GM23338 (cell line): ENCODE measurements around the gene ABI1. TPM values are rescaled to one million over a fixed set of nuclear protein-coding genes. Genes with fewer than 3 reads are reported as not detected.

Source experiments
- ATAC-seq: fragments of 200-7000 bp; cut with Tn5 transposase; 3 replicates; pipeline ENCODE4 v1.9.1; 2020
- DNase-seq: peaks from one replicate; pipeline ENCODE4 v3.0.0-alpha.2; 2015; ENCODE audit warnings: low spot score
- H2AFZ ChIP-seq: fragments of 200-600 bp; sonication (generic); 2 replicates; pipeline ENCODE4 v1.8.0; 2016; ENCODE audit warnings: antibody characterized with exemption, mild to moderate bottlenecking, moderate library complexity
- H3F3A ChIP-seq: fragments of 200-600 bp; sonication (generic); replicated peaks from 2 replicates; pipeline ENCODE4 v1.8.0; 2017; ENCODE audit warnings: antibody characterized with exemption, mixed run types, low read depth
- H3K27ac ChIP-seq: fragments of 200-600 bp; sonication (generic); 2 replicates; pipeline ENCODE4 v1.6.1; 2016; ENCODE audit warnings: low read depth
- H3K27me3 ChIP-seq: fragments of 200-600 bp; sonication (generic); 2 replicates; pipeline ENCODE4 v1.8.0; 2016; ENCODE audit warnings: mild to moderate bottlenecking, mixed run types, moderate library complexity; ENCODE audit not compliant: insufficient read depth
- H3K36me3 ChIP-seq: fragments of 200-600 bp; sonication (generic); 2 replicates; pipeline ENCODE4 v1.8.0; 2016; ENCODE audit warnings: mild to moderate bottlenecking; ENCODE audit not compliant: insufficient read depth
- H3K4me1 ChIP-seq: fragments of 200-600 bp; sonication (generic); 2 replicates; pipeline ENCODE4 v1.8.0; 2016; ENCODE audit warnings: mild to moderate bottlenecking, moderate library complexity; ENCODE audit not compliant: insufficient read depth
- H3K4me2 ChIP-seq: fragments of 200-600 bp; sonication (generic); 2 replicates; pipeline ENCODE4 v1.7.1; 2017; ENCODE audit warnings: mixed run types
- H3K4me3 ChIP-seq: fragments of 200-600 bp; sonication (generic); 2 replicates; pipeline ENCODE4 v1.6.1; 2016; ENCODE audit warnings: mixed run types
- H3K79me2 ChIP-seq: fragments of 200-600 bp; sonication (generic); replicated peaks from 2 replicates; pipeline ENCODE4 v1.8.0; 2017; ENCODE audit warnings: mild to moderate bottlenecking; ENCODE audit not compliant: insufficient read depth
- H3K9me2 ChIP-seq: fragments of 200-600 bp; sonication (generic); 2 replicates; pipeline ENCODE4 v1.8.0; 2017; ENCODE audit not compliant: insufficient read depth
- H4K20me1 ChIP-seq: fragments of 200-600 bp; sonication (generic); replicated peaks from 2 replicates; pipeline ENCODE4 v1.8.0; 2017; ENCODE audit warnings: mild to moderate bottlenecking; ENCODE audit not compliant: insufficient read depth
- H3K27ac Mint-ChIP-seq: 2 replicates; pipeline ENCODE4 v1.8.0; 2020; ENCODE audit warnings: inconsistent platforms, mild to moderate bottlenecking, moderate library complexity, mixed read lengths
- H3K27me3 Mint-ChIP-seq: 3 replicates; pipeline ENCODE4 v1.8.0; 2022; ENCODE audit warnings: low read depth, mild to moderate bottlenecking, moderate library complexity, mixed read lengths, inconsistent platforms; ENCODE audit not compliant: insufficient read depth, poor library complexity
- H3K36me3 Mint-ChIP-seq: 3 replicates; pipeline ENCODE4 v1.8.0; 2021; ENCODE audit warnings: low read depth, mild to moderate bottlenecking, inconsistent platforms, moderate library complexity, mixed read lengths
- H3K4me1 Mint-ChIP-seq: 3 replicates; pipeline ENCODE4 v1.8.0; 2020; ENCODE audit warnings: mild to moderate bottlenecking, inconsistent platforms, mixed read lengths
- H3K4me3 Mint-ChIP-seq: 3 replicates; pipeline ENCODE4 v1.8.0; 2021; ENCODE audit warnings: moderate library complexity, mild to moderate bottlenecking, inconsistent platforms, mixed read lengths
- H3K9me3 Mint-ChIP-seq: 3 replicates; pipeline ENCODE4 v1.8.0; 2020; ENCODE audit warnings: moderate library complexity, mild to moderate bottlenecking, inconsistent platforms, mixed read lengths
- EZH2 ChIP-seq: fragments of 200-600 bp; sonication (generic); IDR thresholded peaks from one replicate; pipeline ENCODE4 v1.8.0; 2017; ENCODE audit warnings: antibody characterized with exemption, mild to moderate bottlenecking, low read depth; ENCODE audit not compliant: unreplicated experiment
- POLR2AphosphoS5 ChIP-seq: IDR thresholded peaks from 2 replicates; pipeline ENCODE4 v1.6.1; 2016; ENCODE audit warnings: antibody characterized with exemption, low read depth
- ZNF114 ChIP-seq: fragments of 250-450 bp; sonication (Bioruptor Pico); IDR thresholded peaks from 2 replicates; pipeline ENCODE4 v1.5.0; 2020; ENCODE audit warnings: mild to moderate bottlenecking, moderate library complexity
- polyA plus RNA-seq: library from polyadenylated mRNA; unstranded; fragments of >200 nt; fragmentation: Nextera tagmentation; extraction: Ambion mirVana; gene quantifications from 2 replicates; pipeline ENCODE4 v1.2.1, GENCODE V29; 2016
- total RNA-seq: library from RNA; depleted of rRNA; stranded (reverse); fragments of >200 nt; shearing (Covaris generic); gene quantifications from 2 replicates; pipeline ENCODE4 v1.2.3, GENCODE V29; 2014
- TF ChIP-seq, protein P1 (sequence below): fragments of 250-450 bp; sonication (Bioruptor Pico); IDR thresholded peaks from 2 replicates; pipeline ENCODE4 v1.5.0; 2020; ENCODE audit warnings: mild to moderate bottlenecking, moderate library complexity
- TF ChIP-seq, protein P2 (sequence below): IDR thresholded peaks from 2 replicates; pipeline ENCODE4 v1.6.1; 2016; ENCODE audit warnings: antibody characterized with exemption
- TF ChIP-seq, protein P3 (sequence below): IDR thresholded peaks from one replicate; pipeline ENCODE4 v1.6.1; 2018; ENCODE audit warnings: antibody characterized with exemption; ENCODE audit not compliant: unreplicated experiment

The ABI1 gene
- total and polyA plus RNA-seq, 2 experiments from 2014 or later = 22.3 to 30.7 TPM

DNA sequence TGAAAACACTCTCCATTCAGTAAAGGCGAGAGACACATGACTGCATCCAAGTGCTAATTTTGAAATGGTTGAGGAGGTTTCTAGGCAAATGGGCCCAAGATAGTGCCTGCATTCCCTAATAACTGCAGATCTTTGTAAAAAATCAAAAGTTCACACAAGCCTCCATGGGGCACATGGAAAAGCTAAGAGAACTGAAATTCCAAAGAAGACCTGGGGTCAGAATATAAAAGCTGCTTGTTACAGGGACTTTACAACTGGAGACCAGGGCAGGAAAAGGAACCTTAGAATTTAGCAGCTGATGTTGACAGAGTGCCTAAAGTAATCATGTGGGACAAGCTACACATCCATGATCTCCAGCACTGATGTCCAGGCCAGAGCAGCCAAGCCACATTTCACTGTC lies 10.0 kb upstream of the ABI1 start (continued):
- TF ChIP-seq, protein P1, sequence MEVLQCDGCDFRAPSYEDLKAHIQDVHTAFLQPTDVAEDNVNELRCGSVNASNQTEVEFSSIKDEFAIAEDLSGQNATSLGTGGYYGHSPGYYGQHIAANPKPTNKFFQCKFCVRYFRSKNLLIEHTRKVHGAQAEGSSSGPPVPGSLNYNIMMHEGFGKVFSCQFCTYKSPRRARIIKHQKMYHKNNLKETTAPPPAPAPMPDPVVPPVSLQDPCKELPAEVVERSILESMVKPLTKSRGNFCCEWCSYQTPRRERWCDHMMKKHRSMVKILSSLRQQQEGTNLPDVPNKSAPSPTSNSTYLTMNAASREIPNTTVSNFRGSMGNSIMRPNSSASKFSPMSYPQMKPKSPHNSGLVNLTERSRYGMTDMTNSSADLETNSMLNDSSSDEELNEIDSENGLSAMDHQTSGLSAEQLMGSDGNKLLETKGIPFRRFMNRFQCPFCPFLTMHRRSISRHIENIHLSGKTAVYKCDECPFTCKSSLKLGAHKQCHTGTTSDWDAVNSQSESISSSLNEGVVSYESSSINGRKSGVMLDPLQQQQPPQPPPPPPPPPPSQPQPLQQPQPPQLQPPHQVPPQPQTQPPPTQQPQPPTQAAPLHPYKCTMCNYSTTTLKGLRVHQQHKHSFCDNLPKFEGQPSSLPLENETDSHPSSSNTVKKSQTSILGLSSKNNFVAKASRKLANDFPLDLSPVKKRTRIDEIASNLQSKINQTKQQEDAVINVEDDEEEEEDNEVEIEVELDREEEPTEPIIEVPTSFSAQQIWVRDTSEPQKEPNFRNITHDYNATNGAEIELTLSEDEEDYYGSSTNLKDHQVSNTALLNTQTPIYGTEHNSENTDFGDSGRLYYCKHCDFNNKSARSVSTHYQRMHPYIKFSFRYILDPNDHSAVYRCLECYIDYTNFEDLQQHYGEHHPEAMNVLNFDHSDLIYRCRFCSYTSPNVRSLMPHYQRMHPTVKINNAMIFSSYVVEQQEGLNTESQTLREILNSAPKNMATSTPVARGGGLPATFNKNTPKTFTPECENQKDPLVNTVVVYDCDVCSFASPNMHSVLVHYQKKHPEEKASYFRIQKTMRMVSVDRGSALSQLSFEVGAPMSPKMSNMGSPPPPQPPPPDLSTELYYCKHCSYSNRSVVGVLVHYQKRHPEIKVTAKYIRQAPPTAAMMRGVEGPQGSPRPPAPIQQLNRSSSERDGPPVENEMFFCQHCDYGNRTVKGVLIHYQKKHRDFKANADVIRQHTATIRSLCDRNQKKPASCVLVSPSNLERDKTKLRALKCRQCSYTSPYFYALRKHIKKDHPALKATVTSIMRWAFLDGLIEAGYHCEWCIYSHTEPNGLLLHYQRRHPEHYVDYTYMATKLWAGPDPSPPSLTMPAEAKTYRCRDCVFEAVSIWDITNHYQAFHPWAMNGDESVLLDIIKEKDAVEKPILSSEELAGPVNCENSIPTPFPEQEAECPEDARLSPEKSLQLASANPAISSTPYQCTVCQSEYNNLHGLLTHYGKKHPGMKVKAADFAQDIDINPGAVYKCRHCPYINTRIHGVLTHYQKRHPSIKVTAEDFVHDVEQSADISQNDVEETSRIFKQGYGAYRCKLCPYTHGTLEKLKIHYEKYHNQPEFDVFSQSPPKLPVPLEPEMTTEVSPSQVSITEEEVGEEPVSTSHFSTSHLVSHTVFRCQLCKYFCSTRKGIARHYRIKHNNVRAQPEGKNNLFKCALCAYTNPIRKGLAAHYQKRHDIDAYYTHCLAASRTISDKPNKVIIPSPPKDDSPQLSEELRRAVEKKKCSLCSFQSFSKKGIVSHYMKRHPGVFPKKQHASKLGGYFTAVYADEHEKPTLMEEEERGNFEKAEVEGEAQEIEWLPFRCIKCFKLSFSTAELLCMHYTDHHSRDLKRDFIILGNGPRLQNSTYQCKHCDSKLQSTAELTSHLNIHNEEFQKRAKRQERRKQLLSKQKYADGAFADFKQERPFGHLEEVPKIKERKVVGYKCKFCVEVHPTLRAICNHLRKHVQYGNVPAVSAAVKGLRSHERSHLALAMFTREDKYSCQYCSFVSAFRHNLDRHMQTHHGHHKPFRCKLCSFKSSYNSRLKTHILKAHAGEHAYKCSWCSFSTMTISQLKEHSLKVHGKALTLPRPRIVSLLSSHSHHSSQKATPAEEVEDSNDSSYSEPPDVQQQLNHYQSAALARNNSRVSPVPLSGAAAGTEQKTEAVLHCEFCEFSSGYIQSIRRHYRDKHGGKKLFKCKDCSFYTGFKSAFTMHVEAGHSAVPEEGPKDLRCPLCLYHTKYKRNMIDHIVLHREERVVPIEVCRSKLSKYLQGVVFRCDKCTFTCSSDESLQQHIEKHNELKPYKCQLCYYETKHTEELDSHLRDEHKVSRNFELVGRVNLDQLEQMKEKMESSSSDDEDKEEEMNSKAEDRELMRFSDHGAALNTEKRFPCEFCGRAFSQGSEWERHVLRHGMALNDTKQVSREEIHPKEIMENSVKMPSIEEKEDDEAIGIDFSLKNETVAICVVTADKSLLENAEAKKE (CRISPR knock-in tag) = no peak
- no peak for TF ChIP-seq POLR2AphosphoS5

DNA sequence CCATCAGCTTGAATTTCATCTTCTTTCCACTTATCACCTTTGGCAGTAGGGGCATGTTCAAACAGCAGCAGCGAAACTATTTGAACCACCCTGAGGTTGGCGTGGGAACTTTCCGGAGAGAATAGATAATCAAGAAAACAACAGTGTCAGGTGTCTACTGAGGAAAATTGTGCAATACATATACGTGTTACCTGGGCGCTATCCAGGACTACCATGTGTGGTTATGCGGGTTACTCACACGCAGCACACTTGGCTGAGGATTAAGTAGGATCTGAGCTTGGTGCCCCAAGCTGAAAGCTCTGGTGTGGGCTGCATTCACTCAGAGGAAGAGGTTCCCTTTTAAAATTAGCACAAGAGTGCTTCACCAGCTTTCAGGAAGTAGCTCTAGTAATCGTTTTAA lies 8.8 kb upstream of the ABI1 start:
- H3K36me3 Mint-ChIP-seq = no peaks in the 10 kb centered on the region
- peak overlapping the region; percentile 74; the same call in 1 of the 2 replicates for H2AFZ ChIP-seq
- no peak overlapping the region; the same call in 1 of the 2 replicates for H3K27ac Mint-ChIP-seq
- ATAC-seq = no peak
- no peaks in the 10 kb centered on the region for H3K27me3 Mint-ChIP-seq
- no peaks in the 10 kb centered on the region for H4K20me1 ChIP-seq
- H3K9me3 Mint-ChIP-seq = no peaks in the 10 kb centered on the region
- no peaks in the 10 kb centered on the region for H3K4me1 Mint-ChIP-seq
- H3K4me3 Mint-ChIP-seq = no peak overlapping the region
- DNase-seq = no peak
- no peaks in the 10 kb centered on the region for H3F3A ChIP-seq
- H3K27me3 ChIP-seq = no peaks in the 10 kb centered on the region
- no peak overlapping the region for H3K4me2 ChIP-seq
- no peaks in the 10 kb centered on the region for H3K9me2 ChIP-seq
- no peak overlapping the region for H3K4me3 ChIP-seq
- no peaks in the 10 kb centered on the region for H3K79me2 ChIP-seq
- no peak overlapping the region for H3K27ac ChIP-seq
- H3K36me3 ChIP-seq = no peaks in the 10 kb centered on the region
- no peaks in the 10 kb centered on the region for H3K4me1 ChIP-seq
- TF ChIP-seq, protein P2, sequence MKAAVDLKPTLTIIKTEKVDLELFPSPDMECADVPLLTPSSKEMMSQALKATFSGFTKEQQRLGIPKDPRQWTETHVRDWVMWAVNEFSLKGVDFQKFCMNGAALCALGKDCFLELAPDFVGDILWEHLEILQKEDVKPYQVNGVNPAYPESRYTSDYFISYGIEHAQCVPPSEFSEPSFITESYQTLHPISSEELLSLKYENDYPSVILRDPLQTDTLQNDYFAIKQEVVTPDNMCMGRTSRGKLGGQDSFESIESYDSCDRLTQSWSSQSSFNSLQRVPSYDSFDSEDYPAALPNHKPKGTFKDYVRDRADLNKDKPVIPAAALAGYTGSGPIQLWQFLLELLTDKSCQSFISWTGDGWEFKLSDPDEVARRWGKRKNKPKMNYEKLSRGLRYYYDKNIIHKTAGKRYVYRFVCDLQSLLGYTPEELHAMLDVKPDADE = no peak
- TF ChIP-seq EZH2 = no peak
- no peak for TF ChIP-seq ZNF114 (CRISPR knock-in tag)
- TF ChIP-seq, protein P3, sequence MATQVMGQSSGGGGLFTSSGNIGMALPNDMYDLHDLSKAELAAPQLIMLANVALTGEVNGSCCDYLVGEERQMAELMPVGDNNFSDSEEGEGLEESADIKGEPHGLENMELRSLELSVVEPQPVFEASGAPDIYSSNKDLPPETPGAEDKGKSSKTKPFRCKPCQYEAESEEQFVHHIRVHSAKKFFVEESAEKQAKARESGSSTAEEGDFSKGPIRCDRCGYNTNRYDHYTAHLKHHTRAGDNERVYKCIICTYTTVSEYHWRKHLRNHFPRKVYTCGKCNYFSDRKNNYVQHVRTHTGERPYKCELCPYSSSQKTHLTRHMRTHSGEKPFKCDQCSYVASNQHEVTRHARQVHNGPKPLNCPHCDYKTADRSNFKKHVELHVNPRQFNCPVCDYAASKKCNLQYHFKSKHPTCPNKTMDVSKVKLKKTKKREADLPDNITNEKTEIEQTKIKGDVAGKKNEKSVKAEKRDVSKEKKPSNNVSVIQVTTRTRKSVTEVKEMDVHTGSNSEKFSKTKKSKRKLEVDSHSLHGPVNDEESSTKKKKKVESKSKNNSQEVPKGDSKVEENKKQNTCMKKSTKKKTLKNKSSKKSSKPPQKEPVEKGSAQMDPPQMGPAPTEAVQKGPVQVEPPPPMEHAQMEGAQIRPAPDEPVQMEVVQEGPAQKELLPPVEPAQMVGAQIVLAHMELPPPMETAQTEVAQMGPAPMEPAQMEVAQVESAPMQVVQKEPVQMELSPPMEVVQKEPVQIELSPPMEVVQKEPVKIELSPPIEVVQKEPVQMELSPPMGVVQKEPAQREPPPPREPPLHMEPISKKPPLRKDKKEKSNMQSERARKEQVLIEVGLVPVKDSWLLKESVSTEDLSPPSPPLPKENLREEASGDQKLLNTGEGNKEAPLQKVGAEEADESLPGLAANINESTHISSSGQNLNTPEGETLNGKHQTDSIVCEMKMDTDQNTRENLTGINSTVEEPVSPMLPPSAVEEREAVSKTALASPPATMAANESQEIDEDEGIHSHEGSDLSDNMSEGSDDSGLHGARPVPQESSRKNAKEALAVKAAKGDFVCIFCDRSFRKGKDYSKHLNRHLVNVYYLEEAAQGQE = no peak
